ENCODE results near the gene GABRR3. TPM values are rescaled to one million over a fixed set of nuclear protein-coding genes. Genes with fewer than 3 reads are reported as not detected.
"Not testable (repeated sequence)": the region's sequence is repeated elsewhere in the genome, so short reads cannot be mapped to it uniquely, and the experiment has no call there.

The GABRR3 gene
- total RNA-seq, 1 experiment from 2014 or later = not detected

- no TSS peak for BruUV-seq (replicated peaks)
- TF ChIP-seq, protein P1, sequence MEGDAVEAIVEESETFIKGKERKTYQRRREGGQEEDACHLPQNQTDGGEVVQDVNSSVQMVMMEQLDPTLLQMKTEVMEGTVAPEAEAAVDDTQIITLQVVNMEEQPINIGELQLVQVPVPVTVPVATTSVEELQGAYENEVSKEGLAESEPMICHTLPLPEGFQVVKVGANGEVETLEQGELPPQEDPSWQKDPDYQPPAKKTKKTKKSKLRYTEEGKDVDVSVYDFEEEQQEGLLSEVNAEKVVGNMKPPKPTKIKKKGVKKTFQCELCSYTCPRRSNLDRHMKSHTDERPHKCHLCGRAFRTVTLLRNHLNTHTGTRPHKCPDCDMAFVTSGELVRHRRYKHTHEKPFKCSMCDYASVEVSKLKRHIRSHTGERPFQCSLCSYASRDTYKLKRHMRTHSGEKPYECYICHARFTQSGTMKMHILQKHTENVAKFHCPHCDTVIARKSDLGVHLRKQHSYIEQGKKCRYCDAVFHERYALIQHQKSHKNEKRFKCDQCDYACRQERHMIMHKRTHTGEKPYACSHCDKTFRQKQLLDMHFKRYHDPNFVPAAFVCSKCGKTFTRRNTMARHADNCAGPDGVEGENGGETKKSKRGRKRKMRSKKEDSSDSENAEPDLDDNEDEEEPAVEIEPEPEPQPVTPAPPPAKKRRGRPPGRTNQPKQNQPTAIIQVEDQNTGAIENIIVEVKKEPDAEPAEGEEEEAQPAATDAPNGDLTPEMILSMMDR (conservative IDR thresholded peaks at IDR 0.05; ENCODE audit: low read depth, low read length) = no peak
- TF ChIP-seq EZH2 (IDR thresholded peaks at IDR 0.05; ENCODE audit: borderline replicate concordance, low read depth, low read length, poor library complexity, severe bottlenecking) = no peak
- no peak for DNase-seq (ENCODE audit: low spot score)
Observed at GRCh38 chr3:98012979-98013378, 22.1 kb downstream of the GABRR3 start.

DNA sequence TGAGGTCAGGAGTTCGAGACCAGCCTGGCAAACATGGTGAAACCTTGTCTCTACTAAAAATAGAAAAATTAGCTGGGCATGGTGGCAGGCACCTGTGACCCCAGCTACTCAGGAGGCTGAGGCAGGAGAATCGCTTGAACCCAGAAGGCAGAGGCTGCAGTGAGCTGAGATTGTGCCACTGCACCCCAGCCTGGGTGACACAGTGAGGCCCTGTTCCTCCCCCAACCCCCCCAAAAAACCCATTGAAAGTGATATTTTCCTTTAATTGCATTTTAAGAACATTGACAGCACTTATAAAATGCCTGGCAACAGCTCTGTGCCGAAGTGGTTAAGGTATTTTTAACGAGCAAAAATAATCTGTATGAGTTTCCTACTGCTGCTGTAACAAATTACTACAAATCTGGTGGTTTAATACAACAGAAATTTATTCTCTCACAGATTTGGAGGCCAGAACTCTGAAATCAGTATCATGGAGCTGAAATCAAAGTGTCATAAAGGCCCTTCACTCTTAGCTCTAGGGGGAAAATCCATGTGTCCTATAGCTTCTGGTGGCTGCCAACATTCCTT is 24.1 kb downstream of the GABRR3 start:
- intact Hi-C loops (cut with micrococcal nuclease; ENCODE audit: unreplicated experiment); DNase-seq (ENCODE audit: low spot score); H3K9me3 ChIP-seq (ENCODE audit: low read depth, low read length, poor library complexity, severe bottlenecking); H3K27me3 ChIP-seq (replicated peaks; ENCODE audit: insufficient read depth, low read depth, low read length, poor library complexity); H3K36me3 ChIP-seq (ENCODE audit: insufficient read depth, low read length, poor library complexity, severe bottlenecking); BruUV-seq (replicated peaks); POLR2A ChIA-PET (ENCODE audit: low non-redundant PET); H3K4me3 ChIP-seq (ENCODE audit: low read depth, low read length, poor library complexity, severe bottlenecking); H3K4me1 ChIP-seq (ENCODE audit: insufficient read depth, low read length, poor library complexity, severe bottlenecking); H3K27ac ChIP-seq (ENCODE audit: low read depth, low read length, poor library complexity, severe bottlenecking): not testable (repeated sequence)
- CTCF ChIA-PET = interaction anchor here (1.2 kb wide), 1 partner anchor 11 kb away, joined by 7 read pairs; no protein-coding TSS in a partner anchor

More at GRCh38 chr3:98012979-98013378, 22.1 kb downstream of the GABRR3 start:
- Histone ChIP-seq H3K27ac (ENCODE audit: low read depth, low read length, poor library complexity, severe bottlenecking) (no peak overlapping the region), H3K4me3 (ENCODE audit: low read depth, low read length, poor library complexity, severe bottlenecking) (no peak overlapping the region), H3K36me3 (ENCODE audit: insufficient read depth, low read length, poor library complexity, severe bottlenecking) (no peaks in the 10 kb centered on the region), H3K27me3 (replicated peaks; ENCODE audit: insufficient read depth, low read depth, low read length, poor library complexity) (no peaks in the 10 kb centered on the region), H3K4me1 (ENCODE audit: insufficient read depth, low read length, poor library complexity, severe bottlenecking) (peaks cover 7% of the 10 kb centered on the region), H3K9me3 (ENCODE audit: low read depth, low read length, poor library complexity, severe bottlenecking) (no peaks in the 10 kb centered on the region)
- CTCF ChIA-PET = interaction anchor here (1.4 kb wide), 1 partner anchor 10 kb away, joined by 3 read pairs; no protein-coding TSS in a partner anchor
- intact Hi-C loops (cut with micrococcal nuclease; ENCODE audit: unreplicated experiment) = no loop called here
- POLR2A ChIA-PET (ENCODE audit: low non-redundant PET) = no interaction called here

GRCh38 chr3:98010194-98010882 is 24.8 kb downstream of the GABRR3 start:
- Histone ChIP-seq H3K9me3 (ENCODE audit: low read depth, low read length, poor library complexity, severe bottlenecking) (no peaks in the 10 kb centered on the region), H3K4me1 (ENCODE audit: insufficient read depth, low read length, poor library complexity, severe bottlenecking) (peaks cover 11% of the 10 kb centered on the region), H3K27me3 (replicated peaks; ENCODE audit: insufficient read depth, low read depth, low read length, poor library complexity) (no peaks in the 10 kb centered on the region), H3K36me3 (ENCODE audit: insufficient read depth, low read length, poor library complexity, severe bottlenecking) (no peaks in the 10 kb centered on the region), H3K27ac (ENCODE audit: low read depth, low read length, poor library complexity, severe bottlenecking) (no peak overlapping the region), H3K4me3 (ENCODE audit: low read depth, low read length, poor library complexity, severe bottlenecking) (no peak overlapping the region)
- POLR2A ChIA-PET (ENCODE audit: low non-redundant PET) = no interaction called here
- no TSS peak for BruUV-seq (replicated peaks)
- intact Hi-C loops (cut with micrococcal nuclease; ENCODE audit: unreplicated experiment) = no loop called here
- TF ChIP-seq, protein P1 (conservative IDR thresholded peaks at IDR 0.05; ENCODE audit: low read depth, low read length) = no peak
- TF ChIP-seq EZH2 (IDR thresholded peaks at IDR 0.05; ENCODE audit: borderline replicate concordance, low read depth, low read length, poor library complexity, severe bottlenecking) = no peak
- CTCF ChIA-PET = no interaction called here
- DNase-seq (ENCODE audit: low spot score) = no peak
